Measurements from ENCODE around the gene LRRTM4.

GRCh38 chr2:76973610-76974009 lies 548.6 kb downstream of the LRRTM4 start:
- TF ChIP-seq CTCF (IDR thresholded peaks at IDR 0.05) (no peak), POLR2A (IDR thresholded peaks at IDR 0.05) (no peak)
